NCI-H1092 treated with DMSO at 0.1 percent for 48 hours (cell line): Measurements from ENCODE around the gene ALMS1.
"Not testable (repeated sequence)": the region's sequence is repeated elsewhere in the genome, so short reads cannot be mapped to it uniquely, and the experiment has no call there.

Experiments
- DNase-seq: peaks from one replicate; lab custom pipeline; 2025; lab: John Stamatoyannopoulos, UW

ALMS1 gene

GRCh38 chr2:73624625-73625024 is 239.0 kb downstream of the ALMS1 start:
- DNase-seq = not testable (repeated sequence)

DNA sequence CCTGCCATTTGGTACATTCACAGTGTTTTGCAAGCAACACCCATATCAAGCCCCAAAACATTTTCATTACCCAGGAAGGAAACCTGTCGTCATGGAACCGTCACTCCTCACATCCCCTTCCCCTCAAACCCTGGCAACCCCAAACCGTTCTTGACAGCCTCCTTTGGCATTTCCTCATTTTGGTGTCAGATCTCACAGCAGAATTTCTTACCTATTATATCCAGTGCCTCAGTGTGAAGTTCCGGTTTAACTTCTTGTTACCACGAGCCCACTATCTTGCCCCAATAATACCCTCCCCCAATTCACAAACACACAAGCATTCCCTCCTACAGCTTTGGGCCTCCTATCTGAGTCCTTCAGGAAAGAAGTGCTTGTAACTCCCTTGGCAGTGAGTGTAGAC is 240.6 kb downstream of the ALMS1 start:
- not testable (repeated sequence) for DNase-seq

DNA sequence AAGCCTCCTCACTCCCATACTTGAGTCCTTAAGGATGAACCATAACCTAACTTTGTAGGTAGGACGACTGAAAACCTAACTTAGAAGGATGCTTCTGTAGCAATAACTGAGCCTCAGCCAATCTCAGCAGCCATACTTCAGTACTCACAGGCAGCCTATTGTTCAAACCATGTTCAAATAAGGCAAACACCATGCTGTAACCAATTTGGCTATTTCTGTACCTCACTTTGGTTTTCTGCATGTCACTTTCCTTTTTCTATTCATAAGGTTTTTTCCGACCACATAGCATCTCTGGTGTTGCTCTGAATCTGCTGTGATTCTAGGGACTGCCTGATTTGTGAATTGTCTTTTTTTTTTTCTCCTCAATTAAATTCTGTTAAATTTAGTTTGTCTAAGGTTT is 242.9 kb downstream of the ALMS1 start:
- not testable (repeated sequence) for DNase-seq

- DNase-seq = not testable (repeated sequence)
Measured at GRCh38 chr2:73630662-73631266, 245.1 kb downstream of the ALMS1 start.

DNA sequence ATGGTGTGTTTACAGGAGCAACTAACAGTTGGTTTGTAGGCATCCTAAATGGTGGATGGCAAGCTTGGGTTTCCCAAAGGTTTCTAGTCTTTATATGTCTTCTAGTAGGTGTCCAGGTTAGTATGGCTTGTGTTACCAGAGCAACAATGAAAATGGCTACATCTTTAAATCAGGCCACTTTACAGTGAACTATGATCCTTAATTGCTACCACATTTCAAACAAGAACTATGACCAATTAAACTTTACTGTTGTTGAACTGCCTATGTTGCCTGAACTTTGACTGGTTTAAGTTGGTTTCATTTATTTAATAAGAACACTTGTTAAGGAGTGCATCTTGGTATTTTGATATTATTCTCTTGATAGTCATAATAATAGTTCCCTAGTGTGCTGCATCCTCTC is 251.3 kb downstream of the ALMS1 start:
- DNase-seq = not testable (repeated sequence)

GRCh38 chr2:73638429-73638828 is 252.8 kb downstream of the ALMS1 start:
- no peak for DNase-seq

DNA sequence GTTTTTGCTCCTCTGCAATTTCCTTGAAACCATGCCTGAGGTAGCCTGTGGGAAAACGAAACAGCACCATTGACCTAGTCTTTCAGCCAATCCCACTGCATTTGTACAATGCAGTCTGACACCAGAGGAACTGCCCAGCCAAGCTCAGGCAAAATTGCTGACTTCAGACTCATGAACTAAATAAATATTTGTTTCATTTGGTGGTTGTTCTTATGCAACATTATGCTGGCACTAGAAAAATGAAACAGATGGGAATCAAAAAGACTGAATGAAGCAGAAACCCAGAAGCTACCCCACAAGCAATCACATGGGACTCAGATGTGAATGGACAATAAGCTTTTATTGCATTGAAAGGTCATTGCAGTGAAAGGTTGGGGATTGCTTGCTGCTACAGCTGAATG is 254.9 kb downstream of the ALMS1 start:
- DNase-seq = no peak

DNA sequence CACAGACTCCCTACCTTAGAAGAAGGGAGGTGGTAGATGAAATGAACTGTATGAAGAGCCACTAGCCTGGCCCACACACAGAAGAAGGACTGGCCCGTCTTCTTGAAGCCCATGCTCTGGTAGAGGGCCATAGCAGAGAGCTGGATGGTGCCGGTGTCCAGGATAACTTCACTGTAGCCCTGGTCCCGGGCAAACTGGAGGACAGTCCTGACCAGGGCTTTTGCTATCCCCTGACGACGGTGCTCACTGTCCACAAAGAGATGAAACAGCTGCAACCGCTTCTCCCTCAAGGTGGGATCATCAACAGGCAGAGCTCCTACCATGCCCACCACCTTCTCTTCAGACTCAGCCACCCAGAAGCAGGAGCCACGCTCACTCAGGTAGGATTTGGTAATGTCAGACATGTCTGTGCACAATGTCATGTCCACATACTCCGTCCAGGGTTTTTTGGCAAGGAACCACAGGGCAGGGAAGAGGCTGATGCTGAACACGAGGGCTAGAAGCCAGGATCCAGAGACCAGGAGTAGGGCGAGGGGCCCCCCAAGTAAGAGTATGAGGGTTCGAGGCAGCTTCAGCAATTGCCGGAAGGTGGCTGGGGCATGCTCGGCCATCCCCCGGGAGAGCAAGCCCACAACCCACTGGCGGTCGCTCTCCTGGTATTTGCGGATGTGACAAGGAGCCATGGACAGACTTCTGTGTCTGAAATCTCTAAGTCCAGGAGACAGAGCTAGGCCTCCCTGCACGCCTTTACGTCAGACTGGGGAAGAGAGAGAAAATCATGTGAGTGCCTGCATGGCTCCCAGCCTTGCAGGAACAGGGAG is 255.5 kb downstream of the ALMS1 start:
- DNase-seq = no peak

DNA sequence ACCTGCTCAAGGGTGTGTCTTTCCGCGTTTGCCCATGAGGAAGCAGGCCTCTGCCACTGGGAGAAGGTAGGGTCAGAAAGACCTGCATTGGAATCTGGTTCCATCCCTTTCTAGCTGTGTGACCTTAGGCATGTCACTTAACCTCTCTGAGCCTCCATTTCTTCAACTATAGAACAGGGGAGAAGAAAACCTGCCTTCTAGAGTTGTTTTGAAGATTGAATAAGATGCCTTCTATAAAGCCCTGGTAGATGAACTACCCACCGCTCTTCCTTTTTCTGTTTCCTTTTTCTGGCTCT is 256.1 kb downstream of the ALMS1 start:
- DNase-seq = no peak

DNA sequence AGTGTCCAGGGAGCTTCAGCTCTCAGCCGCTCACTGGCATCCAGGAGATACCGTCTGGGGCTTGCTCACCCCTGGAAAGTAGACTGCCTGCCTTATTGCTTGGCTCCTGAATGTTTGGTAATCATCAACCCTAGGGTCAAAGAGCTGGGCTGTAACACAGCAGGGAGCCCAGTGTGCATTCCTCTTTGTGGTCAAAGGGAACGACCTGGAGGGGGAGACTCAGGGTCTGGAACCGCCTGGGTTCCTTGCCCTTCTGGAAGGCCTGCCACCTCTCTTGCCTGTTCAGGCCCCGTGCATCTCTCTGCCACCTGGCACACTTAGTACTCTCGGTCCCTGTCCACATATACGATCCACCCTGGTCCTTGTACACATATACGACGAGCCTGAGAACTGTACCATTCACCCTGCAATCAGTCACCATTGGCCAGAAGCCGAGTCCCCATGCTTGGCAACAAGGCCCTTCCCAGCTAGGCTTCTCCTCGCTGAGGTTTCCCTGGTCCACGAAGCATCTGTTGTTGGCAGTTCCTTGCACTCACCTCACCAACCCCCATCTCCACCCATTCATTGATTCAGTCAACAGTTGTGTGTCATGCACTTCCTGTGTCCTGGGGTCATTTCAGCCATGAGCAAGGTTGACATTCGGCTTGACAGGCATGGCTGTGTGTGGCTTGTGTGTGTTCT is 256.8 kb downstream of the ALMS1 start, which contains the start of gene NAT8:
NAT8 (minus strand) TSS at position 85 of the 681 bp plus-strand sequence. CDS start 794 bp downstream, outside the sequence.
- DNase-seq = no peak

DNA sequence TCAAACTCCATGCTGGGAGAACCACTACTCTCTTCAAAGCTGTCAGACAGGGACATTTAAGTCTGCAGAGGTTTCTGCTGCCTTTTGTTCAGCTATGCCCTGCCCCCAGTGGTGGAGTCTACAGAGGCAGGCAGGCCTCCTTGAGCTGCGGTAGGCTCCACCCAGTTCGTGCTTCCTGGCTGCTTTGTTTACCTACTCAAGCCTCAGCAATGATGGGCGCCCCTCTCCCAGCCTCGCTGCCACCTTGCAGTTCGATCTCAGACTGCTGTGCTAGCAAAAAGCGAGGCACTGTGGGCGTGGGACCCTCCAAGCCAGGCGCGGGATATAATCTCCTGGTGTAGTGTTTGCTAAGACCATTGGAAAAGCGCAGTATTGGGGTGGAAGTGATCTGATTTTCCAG is 262.1 kb downstream of the ALMS1 start:
- not testable (repeated sequence) for DNase-seq

DNA sequence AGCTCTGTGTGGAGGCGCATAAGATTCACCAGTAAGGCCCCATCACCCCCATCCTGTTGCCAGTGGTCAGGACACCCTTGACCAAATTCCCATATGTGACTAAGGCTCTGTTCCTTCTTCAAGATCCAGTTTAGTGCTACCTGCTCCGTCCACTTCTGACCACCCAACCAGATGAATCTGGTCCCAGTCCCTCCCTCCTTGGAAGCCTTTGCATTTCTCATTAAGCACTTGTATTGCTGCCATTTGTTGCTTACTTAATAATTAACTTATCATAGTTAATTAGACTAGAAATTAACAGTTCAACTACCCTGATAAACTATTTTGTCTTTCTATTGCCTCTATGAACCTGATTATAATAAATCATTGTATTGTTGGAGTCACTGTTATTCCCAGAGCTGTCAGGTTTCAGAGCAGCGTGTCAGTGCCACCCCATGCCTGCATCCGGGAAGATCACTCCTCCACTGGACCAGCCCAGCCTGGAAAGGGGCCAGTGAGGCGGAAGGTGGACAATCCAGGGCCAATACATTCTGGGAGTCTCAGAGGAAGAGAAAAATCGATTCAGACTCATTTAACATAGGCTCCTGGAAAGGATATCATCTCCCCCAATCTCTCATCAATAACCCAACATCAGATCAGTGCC is 266.1 kb downstream of the ALMS1 start:
- DNase-seq = no peak

DNA sequence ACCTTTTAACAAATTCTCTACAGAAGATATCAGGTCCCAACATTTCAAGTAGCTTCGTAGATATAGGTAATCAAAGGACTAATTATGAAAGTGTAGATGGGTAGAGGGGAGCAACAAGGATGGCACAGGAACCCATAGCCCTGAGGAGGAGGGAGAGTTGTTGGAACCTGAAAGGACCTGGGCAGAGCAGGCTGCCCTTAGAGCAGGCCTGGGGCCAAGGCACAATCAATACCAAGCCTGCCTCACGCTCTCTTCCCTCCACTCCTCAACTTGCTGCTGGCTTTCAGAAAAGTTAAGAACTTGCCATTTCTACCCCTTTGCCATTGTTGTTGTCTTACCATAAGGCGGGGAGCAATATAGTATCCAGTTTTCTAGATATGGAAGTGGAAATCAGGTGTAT is 266.7 kb downstream of the ALMS1 start:
- DNase-seq = no peak

DNA sequence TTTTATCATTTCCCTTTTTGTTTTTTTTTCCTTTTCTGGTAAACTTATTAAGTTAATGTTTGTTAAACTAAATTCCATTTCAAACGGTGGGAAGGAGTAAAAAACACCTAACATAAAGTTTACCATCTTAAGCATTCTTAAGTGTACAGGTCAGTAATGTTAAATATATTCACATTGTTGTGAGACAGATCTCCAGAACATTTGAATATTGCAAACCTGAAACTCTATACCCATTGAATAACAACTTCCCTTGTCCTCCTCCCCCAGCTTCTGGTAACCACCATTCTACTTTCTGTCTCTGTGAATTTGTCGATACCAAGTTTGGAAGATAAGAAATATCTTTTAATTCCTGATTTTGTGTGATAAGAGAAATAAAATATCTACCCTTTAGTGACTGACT is 268.5 kb downstream of the ALMS1 start:
- DNase-seq = no peak
